ENCODE results near the gene PHF12.
A peak's percentile ranks its signal among the peaks of the same experiment; 100 is the strongest.

DNA sequence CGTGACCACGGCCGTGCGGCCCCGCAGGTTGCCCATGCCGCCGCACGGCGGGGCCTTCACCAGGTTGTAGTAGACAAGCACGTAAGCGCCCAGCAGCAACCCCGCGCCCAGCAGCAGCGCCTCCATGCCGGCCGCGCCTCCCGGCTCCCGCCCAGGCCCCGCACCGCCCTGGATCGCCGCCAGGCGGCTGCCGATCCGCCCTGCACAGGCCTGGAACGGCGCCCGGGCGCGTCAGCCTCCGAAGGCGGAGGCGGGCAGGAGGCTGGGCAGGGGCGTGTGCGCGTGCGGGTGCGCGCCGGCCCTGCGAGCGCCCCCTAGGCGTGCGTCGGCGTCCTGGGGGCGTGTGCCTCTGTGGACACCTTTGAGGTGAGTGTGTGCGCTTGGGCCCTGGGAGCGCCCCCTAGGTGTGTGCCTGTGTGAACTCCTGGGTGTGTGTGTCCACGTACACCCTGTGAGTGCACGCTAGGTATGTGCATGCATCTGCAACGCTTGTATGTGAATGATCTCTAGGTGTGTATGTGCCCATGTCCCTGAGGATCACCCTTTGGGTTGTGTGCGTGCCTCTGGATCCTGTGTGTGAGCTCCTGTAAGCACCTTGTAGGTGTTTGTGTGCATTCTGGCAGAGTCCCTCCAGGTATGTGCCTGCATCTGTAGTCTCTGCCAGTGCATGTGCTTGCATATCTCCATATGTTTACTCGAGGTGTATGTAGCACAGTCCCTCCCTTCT lies 48.3 kb downstream of the PHF12 start, which contains the start of gene DHRS13:
- TF ChIP-seq, protein P1, sequence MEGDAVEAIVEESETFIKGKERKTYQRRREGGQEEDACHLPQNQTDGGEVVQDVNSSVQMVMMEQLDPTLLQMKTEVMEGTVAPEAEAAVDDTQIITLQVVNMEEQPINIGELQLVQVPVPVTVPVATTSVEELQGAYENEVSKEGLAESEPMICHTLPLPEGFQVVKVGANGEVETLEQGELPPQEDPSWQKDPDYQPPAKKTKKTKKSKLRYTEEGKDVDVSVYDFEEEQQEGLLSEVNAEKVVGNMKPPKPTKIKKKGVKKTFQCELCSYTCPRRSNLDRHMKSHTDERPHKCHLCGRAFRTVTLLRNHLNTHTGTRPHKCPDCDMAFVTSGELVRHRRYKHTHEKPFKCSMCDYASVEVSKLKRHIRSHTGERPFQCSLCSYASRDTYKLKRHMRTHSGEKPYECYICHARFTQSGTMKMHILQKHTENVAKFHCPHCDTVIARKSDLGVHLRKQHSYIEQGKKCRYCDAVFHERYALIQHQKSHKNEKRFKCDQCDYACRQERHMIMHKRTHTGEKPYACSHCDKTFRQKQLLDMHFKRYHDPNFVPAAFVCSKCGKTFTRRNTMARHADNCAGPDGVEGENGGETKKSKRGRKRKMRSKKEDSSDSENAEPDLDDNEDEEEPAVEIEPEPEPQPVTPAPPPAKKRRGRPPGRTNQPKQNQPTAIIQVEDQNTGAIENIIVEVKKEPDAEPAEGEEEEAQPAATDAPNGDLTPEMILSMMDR (IDR thresholded peaks at IDR 0.05 in 8 of 11, conservative IDR thresholded peaks at IDR 0.05 in 3 of 11): peak; percentile 80 to 99 (median 97)
- TF ChIP-seq POLR2A (IDR thresholded peaks at IDR 0.05): no peak
